Stimulated activated naive B cell treated with anti-CD40 and anti-IgM and Interleukin-4, amounts not matched to agents 10 μg/mL and 1 μg/mL and 100 μg/mL, for 72 hours (primary cell): Measurements from ENCODE around the gene JUN.

Experiments used
- ATAC-seq, 2 donors: fragments of 150-1000 bp; cut with Tn5 transposase; replicated peaks; 2 replicates each; pipeline ENCODE4 v1.10.0; 2021; ENCODE audit warnings: moderate library complexity in 1 of 2
- DNase-seq: peaks from one replicate; pipeline ENCODE4 v3.0.0; 2021
- H3K27ac Mint-ChIP-seq: one replicate; pipeline ENCODE4 v1.8.0; 2022; ENCODE audit warnings: mild to moderate bottlenecking, mixed read lengths
- H3K27me3 Mint-ChIP-seq, 2 donors: one replicate each; pipeline ENCODE4 v1.8.0; 2022; ENCODE audit warnings: mixed read lengths in 2 of 2
- H3K36me3 Mint-ChIP-seq, 2 donors: one replicate each; pipeline ENCODE4 v1.8.0; 2022; ENCODE audit warnings: mixed read lengths in 2 of 2, mild to moderate bottlenecking in 1 of 2
- H3K4me1 Mint-ChIP-seq, 2 donors: one replicate each; pipeline ENCODE4 v1.8.0; 2022; ENCODE audit warnings: mixed read lengths in 2 of 2, mild to moderate bottlenecking in 1 of 2
- H3K4me3 Mint-ChIP-seq, 2 donors: one replicate each; pipeline ENCODE4 v1.8.0; 2022; ENCODE audit warnings: mild to moderate bottlenecking in 2 of 2, mixed read lengths in 2 of 2, moderate library complexity in 1 of 2
- H3K9me3 Mint-ChIP-seq, 2 donors: one replicate each; pipeline ENCODE4 v1.8.0; 2022; ENCODE audit warnings: mixed read lengths in 2 of 2, mild to moderate bottlenecking in 1 of 2

The JUN gene

DNA sequence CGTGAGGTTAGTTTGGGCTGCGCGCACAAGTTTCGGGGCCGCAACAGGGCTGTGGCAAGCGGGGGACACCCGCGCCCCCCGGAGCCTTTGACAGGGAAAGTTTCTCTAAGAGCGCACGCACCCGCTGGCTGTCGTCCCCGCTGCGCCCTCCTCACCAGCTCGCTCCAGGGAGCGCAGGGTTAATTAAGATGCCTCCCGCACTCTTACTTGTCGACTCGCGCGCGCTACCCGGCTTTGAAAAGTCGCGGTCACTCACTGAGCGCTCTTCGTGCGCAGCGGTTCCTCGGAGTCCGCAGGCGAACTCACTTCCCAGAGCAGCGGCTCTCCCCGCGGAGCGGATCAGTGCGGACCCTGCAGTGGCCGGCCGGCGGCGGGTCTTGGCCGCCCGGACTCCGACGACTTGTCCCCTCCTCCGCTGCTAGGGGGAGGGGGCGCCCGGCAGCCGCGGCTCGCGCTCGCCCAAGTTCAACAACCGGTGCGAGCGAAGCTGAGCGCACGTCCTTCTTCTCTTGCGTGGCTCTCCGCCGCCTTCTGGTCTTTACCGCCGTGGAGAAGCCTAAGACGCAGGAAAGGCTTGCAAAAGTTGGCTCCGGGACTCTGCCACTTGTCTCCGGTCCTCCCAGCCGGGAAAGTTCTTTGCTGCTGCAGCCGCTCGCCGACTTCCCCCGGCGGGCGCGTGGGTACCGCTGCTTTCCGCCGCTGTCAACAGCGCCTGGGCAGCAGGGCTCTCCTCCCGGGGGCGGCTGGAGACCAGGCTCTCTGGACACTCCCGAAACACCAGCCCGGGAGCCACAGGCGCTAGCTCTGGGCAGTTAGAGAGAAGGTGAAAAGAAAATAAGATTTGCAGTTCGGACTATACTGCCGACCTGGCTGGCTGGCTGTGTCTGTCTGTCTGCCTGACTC is 506 bp downstream of the JUN start:
- no peaks in the 10 kb centered on the region for H3K27me3 Mint-ChIP-seq
- ATAC-seq: peak; percentile 9 to 12
- peaks cover 5% of the 10 kb centered on the region in 2 donors for H3K9me3 Mint-ChIP-seq
- H3K36me3 Mint-ChIP-seq: peaks cover 27 to 43% of the 10 kb centered on the region in 2 donors
- peak overlapping the region; percentile 96 for H3K27ac Mint-ChIP-seq
- H3K4me3 Mint-ChIP-seq: peak overlapping the region; percentile 90 to 97
- peak; percentile 29 for DNase-seq
- H3K4me1 Mint-ChIP-seq: peaks cover 21 to 44% of the 10 kb centered on the region in 2 donors

DNA sequence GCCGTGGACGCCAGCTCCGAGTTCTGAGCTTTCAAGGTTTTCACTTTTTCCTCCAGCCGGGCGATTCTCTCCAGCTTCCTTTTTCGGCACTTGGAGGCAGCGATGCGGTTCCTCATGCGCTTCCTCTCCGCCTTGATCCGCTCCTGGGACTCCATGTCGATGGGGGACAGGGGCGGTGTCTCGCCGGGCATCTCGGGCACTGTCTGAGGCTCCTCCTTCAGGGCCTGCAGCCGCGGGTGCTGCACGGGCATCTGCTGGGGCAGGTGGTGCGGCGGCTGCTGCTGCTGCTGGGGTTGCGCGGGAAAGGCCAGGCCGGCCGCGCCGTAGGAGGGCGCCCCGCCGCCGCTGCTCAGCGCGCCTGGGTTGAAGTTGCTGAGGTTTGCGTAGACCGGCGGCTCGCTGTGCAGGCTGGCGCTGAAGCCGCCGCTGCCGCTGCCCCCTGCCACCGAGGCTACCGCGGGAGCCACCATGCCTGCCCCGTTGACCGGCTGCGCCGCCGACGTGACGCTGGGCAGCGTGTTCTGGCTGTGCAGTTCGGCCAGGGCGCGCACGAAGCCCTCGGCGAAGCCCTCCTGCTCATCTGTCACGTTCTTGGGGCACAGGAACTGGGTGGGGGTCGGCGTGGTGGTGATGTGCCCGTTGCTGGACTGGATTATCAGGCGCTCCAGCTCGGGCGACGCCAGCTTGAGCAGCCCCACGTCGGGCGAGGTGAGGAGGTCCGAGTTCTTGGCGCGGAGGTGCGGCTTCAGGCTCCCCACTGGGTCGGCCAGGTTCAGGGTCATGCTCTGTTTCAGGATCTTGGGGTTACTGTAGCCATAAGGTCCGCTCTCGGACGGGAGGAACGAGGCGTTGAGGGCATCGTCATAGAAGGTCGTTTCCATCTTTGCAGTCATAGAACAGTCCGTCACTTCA is 1.4 kb downstream of the JUN start:
- peaks cover 20 to 36% of the 10 kb centered on the region in 2 donors for H3K36me3 Mint-ChIP-seq
- no peaks in the 10 kb centered on the region for H3K27me3 Mint-ChIP-seq

DNA sequence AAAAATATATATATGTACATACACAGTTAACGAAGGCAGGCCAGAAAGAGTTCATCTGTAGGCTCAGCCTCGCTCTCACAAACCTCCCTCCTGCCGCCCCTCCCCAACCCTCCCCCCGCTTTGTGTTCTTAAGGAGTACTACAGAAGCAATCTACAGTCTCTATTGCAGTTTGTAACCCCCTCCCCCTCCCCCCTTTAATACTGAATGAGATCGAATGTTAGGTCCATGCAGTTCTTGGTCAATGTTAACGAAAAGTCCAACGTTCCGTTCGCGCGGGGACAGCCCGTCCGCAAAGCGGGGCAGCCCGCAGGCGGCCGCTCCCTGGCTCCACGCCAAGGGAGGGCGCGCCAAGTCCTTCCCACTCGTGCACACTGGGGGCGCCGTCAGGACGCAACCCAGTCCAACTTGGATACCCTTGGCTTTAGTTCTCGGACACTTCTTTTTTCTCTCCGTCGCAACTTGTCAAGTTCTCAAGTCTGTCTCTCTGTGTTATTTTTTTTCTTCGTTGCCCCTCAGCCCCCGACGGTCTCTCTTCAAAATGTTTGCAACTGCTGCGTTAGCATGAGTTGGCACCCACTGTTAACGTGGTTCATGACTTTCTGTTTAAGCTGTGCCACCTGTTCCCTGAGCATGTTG is 2.2 kb downstream of the JUN start:
- Mint-ChIP-seq H3K36me3 (peaks cover 19 to 33% of the 10 kb centered on the region in 2 donors), H3K4me3 (peak overlapping the region; percentile 90 to 97), H3K27me3 (no peaks in the 10 kb centered on the region), H3K4me1 (peaks cover 17 to 38% of the 10 kb centered on the region in 2 donors), H3K9me3 (no peaks in the 10 kb centered on the region), H3K27ac (peak overlapping the region; percentile 96)
- no peak for ATAC-seq
- DNase-seq: peak; percentile 32

More for the DNA sequence above, 1.4 kb downstream of the JUN start:
- H3K4me3 Mint-ChIP-seq: peak overlapping the region; percentile 90 to 97
- peaks cover 0 to under 1% of the 10 kb centered on the region in 2 donors for H3K9me3 Mint-ChIP-seq
- peaks cover 18 to 38% of the 10 kb centered on the region in 2 donors for H3K4me1 Mint-ChIP-seq
- ATAC-seq: peak; percentile 7 to 10
- peak; percentile 62 for DNase-seq
- peak overlapping the region; percentile 96 for H3K27ac Mint-ChIP-seq

DNA sequence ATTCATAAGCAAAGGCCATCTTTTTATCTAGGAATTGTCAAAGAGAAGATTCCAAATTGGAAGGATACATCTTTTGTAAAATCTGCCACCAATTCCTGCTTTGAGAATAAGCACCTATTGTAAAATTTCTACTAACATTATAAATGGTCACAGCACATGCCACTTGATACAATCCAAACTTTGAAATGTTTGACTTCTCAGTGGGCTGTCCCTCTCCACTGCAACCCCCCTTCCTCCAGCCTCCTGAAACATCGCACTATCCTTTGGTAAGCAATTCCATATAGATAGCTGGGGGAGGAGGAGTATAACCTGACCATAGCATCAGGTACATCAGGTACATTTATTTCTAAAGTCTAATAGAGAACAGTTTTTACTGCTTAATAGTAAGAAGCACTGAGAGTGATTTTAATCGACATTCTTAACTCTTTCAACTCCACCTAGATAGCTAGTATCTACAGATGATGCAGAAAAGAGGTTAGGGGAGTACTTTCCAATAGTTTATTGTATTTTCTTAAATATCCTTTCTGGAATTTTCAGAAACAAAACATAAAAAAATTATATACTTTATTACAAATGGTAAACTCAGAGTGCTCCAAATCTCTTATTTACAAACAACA is 2.9 kb downstream of the JUN start:
- DNase-seq (no peak), ATAC-seq (no peak)
- Mint-ChIP-seq H3K4me1 (peaks cover 14 to 38% of the 10 kb centered on the region in 2 donors), H3K4me3 (peak overlapping the region in 1 of 2 donors; percentile 23), H3K27me3 (no peaks in the 10 kb centered on the region), H3K27ac (no peak overlapping the region), H3K36me3 (peaks cover 19 to 33% of the 10 kb centered on the region in 2 donors), H3K9me3 (no peaks in the 10 kb centered on the region)

DNA sequence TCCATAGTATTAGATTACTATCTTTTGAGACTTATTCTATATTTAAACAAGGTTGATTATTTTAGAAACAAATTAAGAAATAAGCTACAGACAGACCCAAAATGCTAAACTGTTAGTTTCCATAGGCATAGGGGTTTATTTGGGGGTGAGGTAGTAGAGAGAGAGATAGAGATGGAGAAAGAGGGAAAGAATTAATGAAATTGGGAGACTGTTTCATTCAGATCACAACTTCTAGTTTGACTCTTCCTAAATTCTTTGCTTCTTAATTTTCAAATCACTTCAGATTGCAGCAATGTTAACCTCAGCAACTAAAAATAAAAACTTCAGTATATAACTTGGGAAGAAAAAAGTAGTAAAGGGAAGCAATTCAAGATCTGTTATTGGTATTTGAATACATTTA is 3.4 kb downstream of the JUN start:
- ATAC-seq (no peak), DNase-seq (no peak)
- Mint-ChIP-seq H3K9me3 (no peaks in the 10 kb centered on the region), H3K27ac (no peak overlapping the region), H3K4me3 (no peak overlapping the region), H3K36me3 (peaks cover 19 to 33% of the 10 kb centered on the region in 2 donors), H3K27me3 (no peaks in the 10 kb centered on the region), H3K4me1 (peaks cover 14 to 38% of the 10 kb centered on the region in 2 donors)

DNA sequence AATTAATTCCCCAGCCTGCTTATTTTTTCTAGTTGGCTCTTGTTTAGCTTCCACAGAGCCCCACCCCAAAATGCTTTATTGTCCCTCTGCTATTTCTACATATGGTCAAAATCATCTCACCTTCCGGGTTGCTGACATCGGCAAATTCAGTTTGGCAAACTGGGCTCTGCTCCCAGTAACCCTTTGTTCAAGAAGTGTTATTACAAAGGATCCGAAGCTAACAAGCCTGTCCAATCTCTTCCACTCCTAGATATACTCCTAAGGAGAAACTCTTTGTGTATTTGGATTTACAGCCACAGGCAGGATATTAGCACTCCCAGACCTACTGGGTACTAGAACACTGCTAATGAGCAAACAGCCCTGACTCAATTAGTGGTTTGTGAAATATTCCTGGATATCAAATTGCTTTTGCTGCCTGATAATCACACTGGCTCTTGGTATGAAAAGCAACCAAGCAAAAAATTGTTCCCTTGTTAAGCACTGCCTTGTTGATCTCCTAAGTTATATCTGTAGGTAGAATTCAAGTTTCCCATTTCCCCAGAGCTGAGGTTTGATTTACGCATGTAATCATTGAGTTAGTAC is 4.0 kb downstream of the JUN start:
- DNase-seq: no peak
- H3K36me3 Mint-ChIP-seq: peaks cover 19 to 33% of the 10 kb centered on the region in 2 donors
- ATAC-seq: no peak
- no peaks in the 10 kb centered on the region for H3K9me3 Mint-ChIP-seq
- no peak overlapping the region for H3K27ac Mint-ChIP-seq
- no peak overlapping the region for H3K4me3 Mint-ChIP-seq
- H3K4me1 Mint-ChIP-seq: peaks cover 14 to 33% of the 10 kb centered on the region in 2 donors
- no peaks in the 10 kb centered on the region for H3K27me3 Mint-ChIP-seq

DNA sequence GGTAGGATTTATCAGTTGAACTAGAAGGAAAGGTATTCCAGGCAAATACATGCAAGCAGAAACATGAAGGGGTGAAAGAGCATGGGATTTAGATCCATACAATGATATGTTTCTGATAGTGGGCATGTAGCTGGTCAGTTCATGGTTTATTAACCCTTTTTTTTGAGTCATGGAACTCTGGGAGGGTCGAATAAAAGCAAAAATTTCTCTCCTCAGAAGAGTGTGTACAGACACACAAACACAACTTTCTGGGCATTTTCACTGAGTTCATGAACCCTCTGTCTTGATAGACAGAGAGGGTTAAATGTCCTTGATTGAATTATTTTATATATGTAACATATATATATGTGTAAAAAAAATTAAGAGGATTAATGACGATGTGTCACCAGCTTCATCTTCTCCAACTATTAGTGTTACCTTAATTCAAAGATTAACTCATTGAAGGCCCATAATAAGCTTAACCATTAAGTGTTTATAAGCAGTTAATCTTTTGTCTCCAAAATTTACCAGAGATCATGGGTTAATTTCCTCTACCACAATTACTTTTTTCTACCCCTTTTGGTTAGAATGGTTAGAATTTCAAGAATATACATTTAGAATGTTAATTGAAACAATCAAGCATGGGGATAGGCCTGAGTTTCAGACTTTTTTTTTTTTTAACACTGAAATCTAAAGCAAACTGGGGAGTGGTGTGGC is 4.6 kb downstream of the JUN start:
- Mint-ChIP-seq H3K4me3 (no peak overlapping the region), H3K9me3 (no peaks in the 10 kb centered on the region), H3K27ac (no peak overlapping the region), H3K36me3 (peaks cover 18 to 32% of the 10 kb centered on the region in 2 donors), H3K4me1 (peaks cover 18 to 36% of the 10 kb centered on the region in 2 donors), H3K27me3 (no peaks in the 10 kb centered on the region)
- no peak for DNase-seq
- no peak for ATAC-seq

DNA sequence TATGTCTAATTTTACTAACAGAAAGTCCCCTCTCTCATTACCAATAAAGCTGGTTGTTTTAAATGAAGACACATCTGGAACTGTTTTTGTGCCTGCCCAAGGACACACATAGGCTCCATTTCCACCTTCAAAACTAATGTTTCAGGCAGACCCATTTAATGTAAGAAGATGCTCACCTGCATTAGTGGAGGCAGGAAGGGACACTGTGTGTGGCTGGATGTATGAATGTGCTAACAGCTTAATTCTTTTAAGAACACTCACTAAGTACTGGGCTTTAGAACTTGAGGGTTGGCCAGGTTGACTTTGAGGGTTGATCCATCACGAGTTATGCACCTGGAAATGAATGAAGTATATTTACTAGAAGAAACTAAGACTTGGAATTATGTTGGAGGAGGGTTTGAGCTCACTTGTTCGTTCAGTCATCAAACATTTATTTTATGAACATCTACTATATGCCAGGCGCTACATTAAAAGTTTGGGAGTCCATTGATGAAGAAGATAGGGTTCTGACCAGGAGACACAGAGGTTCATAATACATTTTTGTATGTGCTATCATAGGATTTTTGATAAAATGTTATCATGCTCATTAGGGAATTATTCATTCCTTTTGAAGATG is 5.4 kb downstream of the JUN start:
- ATAC-seq: no peak
- Mint-ChIP-seq H3K27ac (peak overlapping the region; percentile 26), H3K9me3 (no peaks in the 10 kb centered on the region), H3K4me3 (no peak overlapping the region), H3K27me3 (no peaks in the 10 kb centered on the region), H3K36me3 (peaks cover 14 to 26% of the 10 kb centered on the region in 2 donors), H3K4me1 (peaks cover 23 to 39% of the 10 kb centered on the region in 2 donors)
- DNase-seq: no peak

DNA sequence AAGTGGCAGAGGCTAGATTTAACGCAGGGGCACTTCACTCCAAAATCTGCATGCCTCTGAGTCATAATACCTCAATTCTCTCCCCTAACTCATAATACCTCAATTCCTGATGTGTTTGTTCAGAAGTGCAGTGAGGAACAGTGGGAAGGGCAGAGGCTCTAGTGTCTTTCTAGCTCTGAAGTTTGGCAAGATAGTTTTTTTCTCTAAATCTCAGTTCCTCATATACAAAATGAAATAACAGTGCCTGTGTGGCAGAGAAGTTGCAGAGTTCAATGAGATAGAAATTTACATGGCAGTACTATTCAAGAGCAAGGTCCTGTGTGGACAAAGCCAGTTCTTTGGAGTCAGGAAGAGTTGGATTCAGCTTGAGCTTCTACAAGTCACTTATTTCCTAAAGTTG is 9.8 kb downstream of the JUN start:
- H3K36me3 Mint-ChIP-seq: peaks cover 0 to 3% of the 10 kb centered on the region in 2 donors
- peaks cover 20% of the 10 kb centered on the region in 2 donors for H3K4me1 Mint-ChIP-seq
- peak overlapping the region; percentile 84 for H3K27ac Mint-ChIP-seq
- H3K9me3 Mint-ChIP-seq: no peaks in the 10 kb centered on the region
- H3K4me3 Mint-ChIP-seq: peak overlapping the region in 1 of 2 donors; percentile 7
- DNase-seq: no peak
- peak; percentile 66 to 69 for ATAC-seq
- peaks cover 0 to 2% of the 10 kb centered on the region in 2 donors for H3K27me3 Mint-ChIP-seq

DNA sequence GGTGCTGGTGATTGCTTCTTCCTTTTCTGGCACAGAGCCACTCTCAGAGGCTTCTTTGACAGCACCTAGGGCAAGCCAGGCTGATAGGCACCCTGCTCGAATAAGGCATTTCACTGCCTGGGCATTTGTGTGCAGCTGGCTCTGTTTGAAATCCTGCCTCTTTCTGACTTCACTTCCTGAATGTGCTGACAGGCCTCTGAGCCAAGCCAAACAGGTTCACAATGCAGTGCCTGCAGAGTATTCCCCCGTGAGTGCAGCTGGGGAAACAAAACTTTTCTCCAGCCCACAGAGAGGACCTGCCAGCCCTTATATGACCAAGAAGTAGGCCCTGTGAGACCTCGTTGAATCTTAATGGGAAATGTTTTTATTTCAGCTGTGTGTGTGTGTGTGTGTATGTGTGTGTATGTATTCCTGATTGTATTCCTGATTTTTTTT is 10.4 kb downstream of the JUN start:
- peak; percentile 49 for DNase-seq
- H3K27ac Mint-ChIP-seq: peak overlapping the region; percentile 84
- peak; percentile 93 to 94 for ATAC-seq

DNA sequence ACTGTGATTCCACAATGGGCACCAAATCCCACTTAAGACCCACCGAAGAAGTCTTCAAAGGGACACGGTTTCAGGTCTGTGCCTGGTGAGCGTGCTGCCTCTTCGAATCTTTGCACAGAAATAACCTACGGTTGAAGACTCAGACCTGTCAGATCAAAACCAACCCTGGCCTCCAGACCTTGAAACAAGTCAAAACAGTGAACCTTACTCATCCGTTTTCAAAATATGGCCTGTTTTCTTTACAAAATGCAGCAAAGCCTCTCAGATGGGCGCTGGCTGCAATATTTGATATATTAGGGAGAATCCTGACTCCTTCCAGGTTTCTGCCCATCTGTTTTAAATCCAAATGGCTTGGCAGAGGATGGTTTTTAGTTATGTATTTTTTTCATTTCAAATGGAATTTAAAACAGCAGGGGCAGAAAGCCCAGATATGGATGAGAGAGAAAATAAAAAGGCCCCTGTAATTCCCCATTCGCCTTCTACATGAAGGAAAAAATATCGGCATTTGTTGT is 14.0 kb downstream of the JUN start:
- H3K9me3 Mint-ChIP-seq: no peaks in the 10 kb centered on the region
- peaks cover 0 to 14% of the 10 kb centered on the region in 2 donors for H3K27me3 Mint-ChIP-seq
- peaks cover 17 to 20% of the 10 kb centered on the region in 2 donors for H3K4me1 Mint-ChIP-seq
- no peak overlapping the region for H3K27ac Mint-ChIP-seq
- no peak overlapping the region for H3K4me3 Mint-ChIP-seq
- DNase-seq (no peak), ATAC-seq (no peak)
- no peaks in the 10 kb centered on the region for H3K36me3 Mint-ChIP-seq

More for the DNA sequence above, 10.4 kb downstream of the JUN start:
- H3K9me3 Mint-ChIP-seq: no peaks in the 10 kb centered on the region
- H3K4me3 Mint-ChIP-seq: peak overlapping the region; percentile 7 to 15
- no peaks in the 10 kb centered on the region for H3K36me3 Mint-ChIP-seq
- peaks cover 17 to 20% of the 10 kb centered on the region in 2 donors for H3K4me1 Mint-ChIP-seq
- H3K27me3 Mint-ChIP-seq: peaks cover 0 to 6% of the 10 kb centered on the region in 2 donors
